ENCODE measurements around the gene SLC16A5.
A peak's percentile ranks its signal among the peaks of the same experiment; 100 is the strongest.
"Not testable (repeated sequence)": the region's sequence is repeated elsewhere in the genome, so short reads cannot be mapped to it uniquely, and the experiment has no call there.

Gene SLC16A5

GRCh38 chr17:75135452-75135851 is 47.7 kb downstream of the SLC16A5 start:
- DNase-seq (ENCODE audit: insufficient read length, low spot score): no peak
- FAIRE-seq: no peak
- no peak for TF ChIP-seq POLR2A (IDR thresholded peaks at IDR 0.05; ENCODE audit: low read depth, low read length)

- DNase-seq (ENCODE audit: insufficient read length, low spot score): no peak
- FAIRE-seq: no peak
- no peak for TF ChIP-seq POLR2A (IDR thresholded peaks at IDR 0.05; ENCODE audit: low read depth, low read length)
Observed at GRCh38 chr17:75135946-75136345, 48.2 kb downstream of the SLC16A5 start.

- DNase-seq (ENCODE audit: insufficient read length, low spot score); FAIRE-seq: not testable (repeated sequence)
Observed at GRCh38 chr17:75137762-75138161, 50.0 kb downstream of the SLC16A5 start.

GRCh38 chr17:75138519-75138918 is 50.8 kb downstream of the SLC16A5 start:
- DNase-seq (ENCODE audit: insufficient read length, low spot score): no peak
- no peak for TF ChIP-seq POLR2A (IDR thresholded peaks at IDR 0.05; ENCODE audit: low read depth, low read length)
- no peak for FAIRE-seq

- FAIRE-seq: no peak
- no peak for TF ChIP-seq POLR2A (IDR thresholded peaks at IDR 0.05; ENCODE audit: low read depth, low read length)
- DNase-seq (ENCODE audit: insufficient read length, low spot score): no peak
Observed at GRCh38 chr17:75142236-75142971, 54.6 kb downstream of the SLC16A5 start.

GRCh38 chr17:75144816-75145512 is 57.2 kb downstream of the SLC16A5 start:
- DNase-seq (ENCODE audit: insufficient read length, low spot score) (no peak), FAIRE-seq (no peak)
- no peak for TF ChIP-seq POLR2A (IDR thresholded peaks at IDR 0.05; ENCODE audit: low read depth, low read length)

- DNase-seq (ENCODE audit: insufficient read length, low spot score) (no peak), FAIRE-seq (no peak)
- no peak for TF ChIP-seq POLR2A (IDR thresholded peaks at IDR 0.05; ENCODE audit: low read depth, low read length)
Observed at GRCh38 chr17:75146592-75146991, 58.8 kb downstream of the SLC16A5 start.

GRCh38 chr17:75147878-75148546 is 60.3 kb downstream of the SLC16A5 start:
- no peak for TF ChIP-seq POLR2A (IDR thresholded peaks at IDR 0.05; ENCODE audit: low read depth, low read length)
- DNase-seq (ENCODE audit: insufficient read length, low spot score) (no peak), FAIRE-seq (no peak)

- DNase-seq (ENCODE audit: insufficient read length, low spot score) (no peak), FAIRE-seq (no peak)
- TF ChIP-seq POLR2A (IDR thresholded peaks at IDR 0.05; ENCODE audit: low read depth, low read length): no peak
Observed at GRCh38 chr17:75151930-75152329, 64.2 kb downstream of the SLC16A5 start.

- no peak for DNase-seq (ENCODE audit: insufficient read length, low spot score)
- no peak for TF ChIP-seq POLR2A (IDR thresholded peaks at IDR 0.05; ENCODE audit: low read depth, low read length)
- FAIRE-seq: no peak
Observed at GRCh38 chr17:75152523-75152921, 64.8 kb downstream of the SLC16A5 start.

- no peak for DNase-seq (ENCODE audit: insufficient read length, low spot score)
- no peak for TF ChIP-seq POLR2A (IDR thresholded peaks at IDR 0.05; ENCODE audit: low read depth, low read length)
- FAIRE-seq: no peak
Observed at GRCh38 chr17:75152922-75153779, 65.4 kb downstream of the SLC16A5 start.

- no peak for DNase-seq (ENCODE audit: insufficient read length, low spot score)
- no peak for FAIRE-seq
- no peak for TF ChIP-seq POLR2A (IDR thresholded peaks at IDR 0.05; ENCODE audit: low read depth, low read length)
Observed at GRCh38 chr17:75153780-75154194, 66.0 kb downstream of the SLC16A5 start.

- FAIRE-seq (peak; percentile 90), DNase-seq (ENCODE audit: insufficient read length, low spot score) (peak; percentile 98)
- peak; percentile 100 for TF ChIP-seq POLR2A (IDR thresholded peaks at IDR 0.05; ENCODE audit: low read depth, low read length)
Observed at GRCh38 chr17:75154195-75155106, 66.7 kb downstream of the SLC16A5 start, which contains the start of gene JPT1. TSS of gene JPT1 (minus strand) at chr17:75154512. CDS start at chr17:75154397, 115 bp downstream.
